ENCODE results near the gene CNN3. TPM values are rescaled to one million over a fixed set of nuclear protein-coding genes. Genes with fewer than 3 reads are reported as not detected.

The CNN3 gene
- 128 and 213 TPM in 2 replicates for total RNA-seq

DNA sequence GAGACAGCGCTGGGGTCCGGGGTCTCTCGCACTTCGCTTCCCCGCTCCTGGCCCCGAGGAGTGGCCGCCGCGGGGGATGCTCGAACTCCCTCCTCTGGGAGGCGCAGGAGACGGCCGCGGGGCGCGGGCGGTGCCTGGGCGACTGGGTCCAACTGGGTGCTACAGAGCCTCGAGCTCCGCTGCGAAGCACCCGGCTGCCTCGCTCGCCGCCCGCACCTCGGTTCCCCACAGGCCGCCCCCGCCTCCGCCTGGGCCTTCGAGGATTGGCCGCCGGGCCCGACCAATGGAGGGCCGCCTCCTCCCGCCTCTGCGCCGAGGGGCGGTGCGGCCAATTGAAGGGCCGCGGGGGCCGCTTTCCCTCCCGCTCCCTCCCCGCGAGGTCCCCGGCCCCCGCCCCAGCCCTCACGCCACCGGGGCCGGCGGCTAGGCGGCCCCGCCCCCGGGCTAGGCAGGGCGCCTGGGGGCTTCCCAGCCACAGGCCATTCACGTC lies at the start of gene CNN3:
Gene CNN3 (minus strand): TSS at position 196 of the 490 bp plus-strand sequence. CDS start 216 bp downstream, outside the sequence.

Other genes starting within 250 kb of the CNN3 start
- gene SLC44A3, start 106.8 kb downstream of the CNN3 start, total RNA-seq: 1.2 and 1.7 TPM in 2 replicates
- gene ALG14, start 145.8 kb upstream of the CNN3 start, total RNA-seq: 2.0 and 3.8 TPM in 2 replicates
- gene TLCD4, start 190.2 kb upstream of the CNN3 start, total RNA-seq: under 0.01 and 0.16 TPM in 2 replicates

Data from bronchial smooth muscle cell (primary cell).